Right lobe of liver (tissue), 4 donors: ENCODE measurements around the gene MRPL54.

Experiments
- CTCF ChIP-seq, 4 donors: fragments of 200-600 bp in 3 of 4; fragments of 450-650 bp in 1 of 4; IDR thresholded peaks; one replicate each; pipeline versions ENCODE4 v1.5.1 to v1.8.0; 2016 to 2022; ENCODE audit warnings: antibody characterized with exemption in 4 of 4, mild to moderate bottlenecking in 2 of 4
- POLR2A ChIP-seq: fragments of 450-650 bp; IDR thresholded peaks from one replicate; pipeline ENCODE4 v1.6.1; 2017; ENCODE audit warnings: antibody characterized with exemption, mild to moderate bottlenecking
- donor health status: DM: no; HTN: no; CAD: no.
- donor health status: DM: no; HTN: no; CAD: no.
- donor health status: DM: no; HTN: yes; CAD: no.

GRCh38 chr19:3719868-3720267 lies 42.6 kb upstream of the MRPL54 start:
- no peak for TF ChIP-seq POLR2A
- TF ChIP-seq CTCF (IDR thresholded peaks at IDR 0.05) = no peak
